GM23338 (cell line): ENCODE results near the gene TBCD. TPM values are rescaled to one million over a fixed set of nuclear protein-coding genes. Genes with fewer than 3 reads are reported as not detected.

Experiments
- ATAC-seq: fragments of 200-7000 bp; cut with Tn5 transposase; 3 replicates; pipeline ENCODE4 v1.9.1; 2020
- DNase-seq: peaks from one replicate; pipeline ENCODE4 v3.0.0-alpha.2; 2015; ENCODE audit warnings: low spot score
- H2AFZ ChIP-seq: fragments of 200-600 bp; sonication (generic); 2 replicates; pipeline ENCODE4 v1.8.0; 2016; ENCODE audit warnings: antibody characterized with exemption, mild to moderate bottlenecking, moderate library complexity
- H3F3A ChIP-seq: fragments of 200-600 bp; sonication (generic); replicated peaks from 2 replicates; pipeline ENCODE4 v1.8.0; 2017; ENCODE audit warnings: antibody characterized with exemption, mixed run types, low read depth
- H3K27ac ChIP-seq: fragments of 200-600 bp; sonication (generic); 2 replicates; pipeline ENCODE4 v1.6.1; 2016; ENCODE audit warnings: low read depth
- H3K27me3 ChIP-seq: fragments of 200-600 bp; sonication (generic); 2 replicates; pipeline ENCODE4 v1.8.0; 2016; ENCODE audit warnings: mild to moderate bottlenecking, mixed run types, moderate library complexity; ENCODE audit not compliant: insufficient read depth
- H3K36me3 ChIP-seq: fragments of 200-600 bp; sonication (generic); 2 replicates; pipeline ENCODE4 v1.8.0; 2016; ENCODE audit warnings: mild to moderate bottlenecking; ENCODE audit not compliant: insufficient read depth
- H3K4me1 ChIP-seq: fragments of 200-600 bp; sonication (generic); 2 replicates; pipeline ENCODE4 v1.8.0; 2016; ENCODE audit warnings: mild to moderate bottlenecking, moderate library complexity; ENCODE audit not compliant: insufficient read depth
- H3K4me2 ChIP-seq: fragments of 200-600 bp; sonication (generic); 2 replicates; pipeline ENCODE4 v1.7.1; 2017; ENCODE audit warnings: mixed run types
- H3K4me3 ChIP-seq: fragments of 200-600 bp; sonication (generic); 2 replicates; pipeline ENCODE4 v1.6.1; 2016; ENCODE audit warnings: mixed run types
- H3K79me2 ChIP-seq: fragments of 200-600 bp; sonication (generic); replicated peaks from 2 replicates; pipeline ENCODE4 v1.8.0; 2017; ENCODE audit warnings: mild to moderate bottlenecking; ENCODE audit not compliant: insufficient read depth
- H3K9me2 ChIP-seq: fragments of 200-600 bp; sonication (generic); 2 replicates; pipeline ENCODE4 v1.8.0; 2017; ENCODE audit not compliant: insufficient read depth
- H4K20me1 ChIP-seq: fragments of 200-600 bp; sonication (generic); replicated peaks from 2 replicates; pipeline ENCODE4 v1.8.0; 2017; ENCODE audit warnings: mild to moderate bottlenecking; ENCODE audit not compliant: insufficient read depth
- H3K27ac Mint-ChIP-seq: 2 replicates; pipeline ENCODE4 v1.8.0; 2020; ENCODE audit warnings: inconsistent platforms, mild to moderate bottlenecking, moderate library complexity, mixed read lengths
- H3K27me3 Mint-ChIP-seq: 3 replicates; pipeline ENCODE4 v1.8.0; 2022; ENCODE audit warnings: low read depth, mild to moderate bottlenecking, moderate library complexity, mixed read lengths, inconsistent platforms; ENCODE audit not compliant: insufficient read depth, poor library complexity
- H3K36me3 Mint-ChIP-seq: 3 replicates; pipeline ENCODE4 v1.8.0; 2021; ENCODE audit warnings: low read depth, mild to moderate bottlenecking, inconsistent platforms, moderate library complexity, mixed read lengths
- H3K4me1 Mint-ChIP-seq: 3 replicates; pipeline ENCODE4 v1.8.0; 2020; ENCODE audit warnings: mild to moderate bottlenecking, inconsistent platforms, mixed read lengths
- H3K4me3 Mint-ChIP-seq: 3 replicates; pipeline ENCODE4 v1.8.0; 2021; ENCODE audit warnings: moderate library complexity, mild to moderate bottlenecking, inconsistent platforms, mixed read lengths
- H3K9me3 Mint-ChIP-seq: 3 replicates; pipeline ENCODE4 v1.8.0; 2020; ENCODE audit warnings: moderate library complexity, mild to moderate bottlenecking, inconsistent platforms, mixed read lengths
- CREB1 ChIP-seq: fragments of 250-450 bp; sonication (Bioruptor Pico); IDR thresholded peaks from 2 replicates; pipeline ENCODE4 v1.5.0; 2020; ENCODE audit warnings: low read depth, mild to moderate bottlenecking, moderate library complexity
- EZH2 ChIP-seq: fragments of 200-600 bp; sonication (generic); IDR thresholded peaks from one replicate; pipeline ENCODE4 v1.8.0; 2017; ENCODE audit warnings: antibody characterized with exemption, mild to moderate bottlenecking, low read depth; ENCODE audit not compliant: unreplicated experiment
- EZH2phosphoT487 ChIP-seq: fragments of 200-600 bp; sonication (generic); IDR thresholded peaks from one replicate; pipeline ENCODE4 v1.8.1; 2018; ENCODE audit warnings: antibody characterized with exemption; ENCODE audit not compliant: unreplicated experiment
- JUNB ChIP-seq: IDR thresholded peaks from one replicate; pipeline ENCODE4 v1.6.1; 2016; ENCODE audit warnings: antibody characterized with exemption; ENCODE audit not compliant: unreplicated experiment
- NANOG ChIP-seq: IDR thresholded peaks from 2 replicates; pipeline ENCODE4 v1.6.1; 2016; ENCODE audit warnings: antibody characterized with exemption, borderline replicate concordance
- POLR2AphosphoS5 ChIP-seq: IDR thresholded peaks from 2 replicates; pipeline ENCODE4 v1.6.1; 2016; ENCODE audit warnings: antibody characterized with exemption, low read depth
- REST ChIP-seq: IDR thresholded peaks from one replicate; pipeline ENCODE4 v1.6.1; 2018; ENCODE audit warnings: antibody characterized with exemption; ENCODE audit not compliant: unreplicated experiment
- ZNF114 ChIP-seq: fragments of 250-450 bp; sonication (Bioruptor Pico); IDR thresholded peaks from 2 replicates; pipeline ENCODE4 v1.5.0; 2020; ENCODE audit warnings: mild to moderate bottlenecking, moderate library complexity
- ZNF331 ChIP-seq: fragments of 250-450 bp; sonication (Bioruptor Pico); IDR thresholded peaks from 2 replicates; pipeline ENCODE4 v1.5.0; 2020; ENCODE audit warnings: low read depth, mild to moderate bottlenecking, moderate library complexity
- polyA plus RNA-seq: library from polyadenylated mRNA; unstranded; fragments of >200 nt; fragmentation: Nextera tagmentation; extraction: Ambion mirVana; gene quantifications from 2 replicates; pipeline ENCODE4 v1.2.1, GENCODE V29; 2016
- total RNA-seq: library from RNA; depleted of rRNA; stranded (reverse); fragments of >200 nt; shearing (Covaris generic); gene quantifications from 2 replicates; pipeline ENCODE4 v1.2.3, GENCODE V29; 2014
- TF ChIP-seq, protein P1 (sequence below): fragments of 250-450 bp; sonication (Bioruptor Pico); IDR thresholded peaks from 2 replicates; pipeline ENCODE4 v1.5.0; 2020; ENCODE audit warnings: mild to moderate bottlenecking, moderate library complexity

TBCD gene
- total and polyA plus RNA-seq, 2 experiments from 2014 or later, result 75.0 to 116 TPM

DNA sequence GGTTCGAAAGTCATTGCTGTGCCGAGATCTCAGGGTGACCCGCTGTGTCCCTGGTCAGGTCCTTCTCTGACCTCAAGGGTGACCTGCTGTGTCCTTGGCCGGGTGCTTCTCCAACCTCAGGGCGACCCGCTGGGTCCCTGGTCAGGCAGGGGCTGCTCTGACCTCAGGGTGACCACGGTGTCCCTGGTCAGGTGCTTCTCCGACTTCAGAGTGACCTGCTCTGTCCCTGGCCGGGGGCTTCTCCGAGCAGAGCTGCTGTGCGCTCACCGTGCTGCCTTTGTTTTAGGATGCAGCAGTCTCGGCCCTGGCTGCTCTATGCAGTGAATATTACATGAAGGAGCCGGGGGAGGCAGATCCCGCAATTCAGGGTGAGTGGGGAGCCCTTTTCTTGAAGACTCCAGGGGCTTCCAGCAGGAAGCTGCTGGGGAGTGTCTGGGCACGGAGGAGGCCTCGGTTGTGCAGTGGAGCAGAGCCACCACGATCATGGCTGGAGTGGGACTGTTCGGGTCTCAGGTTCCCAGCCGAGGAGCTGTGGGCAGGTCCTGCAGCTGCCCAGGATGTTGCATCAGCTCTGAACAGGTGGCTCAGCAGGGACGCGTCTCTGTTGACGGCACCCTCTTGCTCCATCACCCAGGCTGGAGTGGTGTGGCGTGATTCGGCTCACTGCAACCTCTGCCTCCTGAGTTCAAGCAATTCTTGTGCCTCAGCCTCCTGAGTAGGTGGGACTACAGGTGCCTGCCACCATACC is 171.7 kb downstream of the TBCD start (continued):
- TF ChIP-seq, protein P1, sequence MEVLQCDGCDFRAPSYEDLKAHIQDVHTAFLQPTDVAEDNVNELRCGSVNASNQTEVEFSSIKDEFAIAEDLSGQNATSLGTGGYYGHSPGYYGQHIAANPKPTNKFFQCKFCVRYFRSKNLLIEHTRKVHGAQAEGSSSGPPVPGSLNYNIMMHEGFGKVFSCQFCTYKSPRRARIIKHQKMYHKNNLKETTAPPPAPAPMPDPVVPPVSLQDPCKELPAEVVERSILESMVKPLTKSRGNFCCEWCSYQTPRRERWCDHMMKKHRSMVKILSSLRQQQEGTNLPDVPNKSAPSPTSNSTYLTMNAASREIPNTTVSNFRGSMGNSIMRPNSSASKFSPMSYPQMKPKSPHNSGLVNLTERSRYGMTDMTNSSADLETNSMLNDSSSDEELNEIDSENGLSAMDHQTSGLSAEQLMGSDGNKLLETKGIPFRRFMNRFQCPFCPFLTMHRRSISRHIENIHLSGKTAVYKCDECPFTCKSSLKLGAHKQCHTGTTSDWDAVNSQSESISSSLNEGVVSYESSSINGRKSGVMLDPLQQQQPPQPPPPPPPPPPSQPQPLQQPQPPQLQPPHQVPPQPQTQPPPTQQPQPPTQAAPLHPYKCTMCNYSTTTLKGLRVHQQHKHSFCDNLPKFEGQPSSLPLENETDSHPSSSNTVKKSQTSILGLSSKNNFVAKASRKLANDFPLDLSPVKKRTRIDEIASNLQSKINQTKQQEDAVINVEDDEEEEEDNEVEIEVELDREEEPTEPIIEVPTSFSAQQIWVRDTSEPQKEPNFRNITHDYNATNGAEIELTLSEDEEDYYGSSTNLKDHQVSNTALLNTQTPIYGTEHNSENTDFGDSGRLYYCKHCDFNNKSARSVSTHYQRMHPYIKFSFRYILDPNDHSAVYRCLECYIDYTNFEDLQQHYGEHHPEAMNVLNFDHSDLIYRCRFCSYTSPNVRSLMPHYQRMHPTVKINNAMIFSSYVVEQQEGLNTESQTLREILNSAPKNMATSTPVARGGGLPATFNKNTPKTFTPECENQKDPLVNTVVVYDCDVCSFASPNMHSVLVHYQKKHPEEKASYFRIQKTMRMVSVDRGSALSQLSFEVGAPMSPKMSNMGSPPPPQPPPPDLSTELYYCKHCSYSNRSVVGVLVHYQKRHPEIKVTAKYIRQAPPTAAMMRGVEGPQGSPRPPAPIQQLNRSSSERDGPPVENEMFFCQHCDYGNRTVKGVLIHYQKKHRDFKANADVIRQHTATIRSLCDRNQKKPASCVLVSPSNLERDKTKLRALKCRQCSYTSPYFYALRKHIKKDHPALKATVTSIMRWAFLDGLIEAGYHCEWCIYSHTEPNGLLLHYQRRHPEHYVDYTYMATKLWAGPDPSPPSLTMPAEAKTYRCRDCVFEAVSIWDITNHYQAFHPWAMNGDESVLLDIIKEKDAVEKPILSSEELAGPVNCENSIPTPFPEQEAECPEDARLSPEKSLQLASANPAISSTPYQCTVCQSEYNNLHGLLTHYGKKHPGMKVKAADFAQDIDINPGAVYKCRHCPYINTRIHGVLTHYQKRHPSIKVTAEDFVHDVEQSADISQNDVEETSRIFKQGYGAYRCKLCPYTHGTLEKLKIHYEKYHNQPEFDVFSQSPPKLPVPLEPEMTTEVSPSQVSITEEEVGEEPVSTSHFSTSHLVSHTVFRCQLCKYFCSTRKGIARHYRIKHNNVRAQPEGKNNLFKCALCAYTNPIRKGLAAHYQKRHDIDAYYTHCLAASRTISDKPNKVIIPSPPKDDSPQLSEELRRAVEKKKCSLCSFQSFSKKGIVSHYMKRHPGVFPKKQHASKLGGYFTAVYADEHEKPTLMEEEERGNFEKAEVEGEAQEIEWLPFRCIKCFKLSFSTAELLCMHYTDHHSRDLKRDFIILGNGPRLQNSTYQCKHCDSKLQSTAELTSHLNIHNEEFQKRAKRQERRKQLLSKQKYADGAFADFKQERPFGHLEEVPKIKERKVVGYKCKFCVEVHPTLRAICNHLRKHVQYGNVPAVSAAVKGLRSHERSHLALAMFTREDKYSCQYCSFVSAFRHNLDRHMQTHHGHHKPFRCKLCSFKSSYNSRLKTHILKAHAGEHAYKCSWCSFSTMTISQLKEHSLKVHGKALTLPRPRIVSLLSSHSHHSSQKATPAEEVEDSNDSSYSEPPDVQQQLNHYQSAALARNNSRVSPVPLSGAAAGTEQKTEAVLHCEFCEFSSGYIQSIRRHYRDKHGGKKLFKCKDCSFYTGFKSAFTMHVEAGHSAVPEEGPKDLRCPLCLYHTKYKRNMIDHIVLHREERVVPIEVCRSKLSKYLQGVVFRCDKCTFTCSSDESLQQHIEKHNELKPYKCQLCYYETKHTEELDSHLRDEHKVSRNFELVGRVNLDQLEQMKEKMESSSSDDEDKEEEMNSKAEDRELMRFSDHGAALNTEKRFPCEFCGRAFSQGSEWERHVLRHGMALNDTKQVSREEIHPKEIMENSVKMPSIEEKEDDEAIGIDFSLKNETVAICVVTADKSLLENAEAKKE (CRISPR knock-in tag), result no peak
- TF ChIP-seq EZH2, result no peak

DNA sequence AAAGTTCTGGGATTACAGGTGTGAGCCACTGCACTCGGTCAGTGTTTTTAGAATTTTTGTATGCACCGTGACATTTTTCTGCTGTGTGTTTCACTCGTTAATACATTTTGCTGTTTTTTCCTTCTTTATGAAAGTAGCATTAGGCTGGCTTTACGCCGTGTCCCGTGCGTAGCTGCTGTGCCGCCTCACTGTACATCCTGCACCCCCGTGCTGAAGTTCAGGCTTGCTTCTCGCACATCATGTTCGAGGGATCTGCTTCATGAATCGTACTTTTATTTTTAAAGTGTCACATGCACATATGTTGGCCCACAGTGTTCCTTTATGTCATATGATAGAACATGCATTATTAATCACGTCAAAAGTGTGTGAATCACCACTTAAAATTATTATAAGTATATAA is 172.3 kb downstream of the TBCD start:
- no peaks in the 10 kb centered on the region; the same call in 2 of the 3 replicates for H3K4me1 Mint-ChIP-seq
- H3K36me3 ChIP-seq, result 0 out of 2 replicates have a peak, but pooled peaks cover 7% of the 10 kb centered on the region
- DNase-seq (no peak), ATAC-seq (no peak)
- H2AFZ ChIP-seq, result no peak overlapping the region
- H3K27ac ChIP-seq, result no peak overlapping the region
- no peaks in the 10 kb centered on the region for H3K9me2 ChIP-seq
- no peak overlapping the region for H3K4me3 ChIP-seq
- no peaks in the 10 kb centered on the region for H3K27me3 Mint-ChIP-seq
- 0 out of 2 replicates have a peak, but pooled peaks cover 6% of the 10 kb centered on the region for H4K20me1 ChIP-seq
- H3F3A ChIP-seq, result no peaks in the 10 kb centered on the region
- no peaks in the 10 kb centered on the region for H3K79me2 ChIP-seq
- no peaks in the 10 kb centered on the region for H3K9me3 Mint-ChIP-seq
- H3K4me1 ChIP-seq, result no peaks in the 10 kb centered on the region
- no peaks in the 10 kb centered on the region for H3K27me3 ChIP-seq
- H3K36me3 Mint-ChIP-seq, result peaks cover 54% of the 10 kb centered on the region
- H3K4me3 Mint-ChIP-seq, result no peak overlapping the region
- H3K27ac Mint-ChIP-seq, result peak overlapping the region; percentile 91
- H3K4me2 ChIP-seq, result no peak overlapping the region
- TF ChIP-seq CREB1, result no peak
- no peak for TF ChIP-seq REST
- no peak for TF ChIP-seq POLR2AphosphoS5
- TF ChIP-seq EZH2phosphoT487, result no peak
- TF ChIP-seq NANOG, result no peak
- TF ChIP-seq JUNB, result no peak
- no peak for TF ChIP-seq ZNF114 (CRISPR knock-in tag)
- no peak for TF ChIP-seq ZNF331
